NCI-H2227 treated with DMSO at 0.1 percent for 48 hours (cell line): Measurements from ENCODE around the gene ZBTB7C.
A peak's percentile ranks its signal among the peaks of the same experiment; 100 is the strongest.

Source experiments
- DNase-seq: peaks from one replicate; lab custom pipeline; 2025; lab: John Stamatoyannopoulos, UW

The ZBTB7C gene

GRCh38 chr18:48119204-48119603 is 290.0 kb downstream of the ZBTB7C start:
- no peak for DNase-seq

GRCh38 chr18:48116873-48117630 is 292.1 kb downstream of the ZBTB7C start:
- DNase-seq, result no peak

- DNase-seq, result no peak
Measured at GRCh38 chr18:48116017-48116416, 293.2 kb downstream of the ZBTB7C start.

- DNase-seq, result no peak
Measured at GRCh38 chr18:48113691-48114090, 295.5 kb downstream of the ZBTB7C start.

- no peak for DNase-seq
Measured at GRCh38 chr18:48111587-48111986, 297.6 kb downstream of the ZBTB7C start.

- DNase-seq, result no peak
Measured at GRCh38 chr18:48110797-48111196, 298.4 kb downstream of the ZBTB7C start.

GRCh38 chr18:48109961-48110493 is 299.2 kb downstream of the ZBTB7C start:
- DNase-seq, result no peak

GRCh38 chr18:48108136-48108535 is 301.0 kb downstream of the ZBTB7C start:
- DNase-seq, result no peak

GRCh38 chr18:48106976-48107781 is 302.0 kb downstream of the ZBTB7C start:
- DNase-seq, result no peak

GRCh38 chr18:48106498-48106897 is 302.7 kb downstream of the ZBTB7C start:
- no peak for DNase-seq

- DNase-seq, result no peak
Measured at GRCh38 chr18:48105317-48105716, 303.9 kb downstream of the ZBTB7C start.

- DNase-seq, result no peak
Measured at GRCh38 chr18:48104705-48105104, 304.5 kb downstream of the ZBTB7C start.

GRCh38 chr18:48100651-48101165 is 308.5 kb downstream of the ZBTB7C start:
- DNase-seq, result peak; percentile 85

GRCh38 chr18:48100165-48100575 is 309.0 kb downstream of the ZBTB7C start:
- peak; percentile 85 for DNase-seq

- peak; percentile 78 for DNase-seq
Measured at GRCh38 chr18:48099481-48100164, 309.6 kb downstream of the ZBTB7C start.

- no peak for DNase-seq
Measured at GRCh38 chr18:48098538-48098937, 310.6 kb downstream of the ZBTB7C start.

- no peak for DNase-seq
Measured at GRCh38 chr18:48098007-48098406, 311.2 kb downstream of the ZBTB7C start.

GRCh38 chr18:48095726-48096125 is 313.5 kb downstream of the ZBTB7C start:
- DNase-seq, result no peak

GRCh38 chr18:48093104-48093503 is 316.1 kb downstream of the ZBTB7C start:
- DNase-seq, result no peak

GRCh38 chr18:48091869-48092497 is 317.2 kb downstream of the ZBTB7C start:
- no peak for DNase-seq

- no peak for DNase-seq
Measured at GRCh38 chr18:48090702-48091101, 318.5 kb downstream of the ZBTB7C start.

- no peak for DNase-seq
Measured at GRCh38 chr18:48090021-48090420, 319.2 kb downstream of the ZBTB7C start.
